Measurements from ENCODE around the gene WDR45. TPM values are rescaled to one million over a fixed set of nuclear protein-coding genes. Genes with fewer than 3 reads are reported as not detected.

WDR45 gene
- total and polyA plus RNA-seq, 2 donors (not counting 1 experiment from before 2014, with no cell fraction given): 59.8 to 69.4 TPM

- no peak for DNase-seq (ENCODE audit: low read depth in 2 of 2)
- no peak for TF ChIP-seq EZH2 (IDR thresholded peaks at IDR 0.05; ENCODE audit: low read length, missing control alignments)
- TF ChIP-seq CTCF (conservative IDR thresholded peaks at IDR 0.05 in 1 of 2, IDR thresholded peaks at IDR 0.05 in 1 of 2; ENCODE audit: low read depth in 1 of 2, low read length in 2 of 2): no peak
Observed at GRCh38 chrX:49106296-49106695, 26.6 kb upstream of the WDR45 start.

GRCh38 chrX:49103637-49104036 is 23.9 kb upstream of the WDR45 start:
- Histone ChIP-seq H3K4me3 (replicated peaks in 1 of 4; ENCODE audit: control extremely low read depth in 1 of 4, insufficient read depth in 1 of 4, low read depth in 3 of 4, low read length in 4 of 4) (no peak overlapping the region), H3K4me1 (ENCODE audit: control insufficient read depth, extremely low read depth, insufficient read depth, low read length) (no peaks in the 10 kb centered on the region), H3K4me2 (ENCODE audit: extremely low read depth, insufficient read depth, low read length) (no peak overlapping the region), H3K79me2 (ENCODE audit: control insufficient read depth, insufficient read depth, low read length) (no peaks in the 10 kb centered on the region), H4K20me1 (ENCODE audit: control insufficient read depth, extremely low read depth, insufficient read depth, low read length) (no peaks in the 10 kb centered on the region), H3K36me3 (ENCODE audit: control insufficient read depth, insufficient read depth, low read length) (no peaks in the 10 kb centered on the region), H3K9me3 (ENCODE audit: control insufficient read depth, insufficient read depth, low read depth, low read length) (no peaks in the 10 kb centered on the region), H3K9ac (ENCODE audit: insufficient read depth, low read length) (no peak overlapping the region), H3K27me3 (ENCODE audit: control insufficient read depth, insufficient read depth, low read length) (no peaks in the 10 kb centered on the region), H3K27ac (ENCODE audit: insufficient read depth, low read length) (no peak overlapping the region), H2AFZ (ENCODE audit: low read length) (no peak overlapping the region)
- DNase-seq (ENCODE audit: low read depth in 2 of 2): no peak
- TF ChIP-seq EZH2 (IDR thresholded peaks at IDR 0.05; ENCODE audit: low read length, missing control alignments) (no peak), CTCF (conservative IDR thresholded peaks at IDR 0.05 in 1 of 2, IDR thresholded peaks at IDR 0.05 in 1 of 2; ENCODE audit: low read depth in 1 of 2, low read length in 2 of 2) (no peak)

More at GRCh38 chrX:49106296-49106695, 26.6 kb upstream of the WDR45 start:
- no peak overlapping the region for H3K4me2 ChIP-seq (ENCODE audit: extremely low read depth, insufficient read depth, low read length)
- H3K4me1 ChIP-seq (ENCODE audit: control insufficient read depth, extremely low read depth, insufficient read depth, low read length): no peaks in the 10 kb centered on the region
- H3K27me3 ChIP-seq (ENCODE audit: control insufficient read depth, insufficient read depth, low read length): no peaks in the 10 kb centered on the region
- H3K36me3 ChIP-seq (ENCODE audit: control insufficient read depth, insufficient read depth, low read length): peaks cover 3% of the 10 kb centered on the region
- no peaks in the 10 kb centered on the region for H3K79me2 ChIP-seq (ENCODE audit: control insufficient read depth, insufficient read depth, low read length)
- no peaks in the 10 kb centered on the region for H3K9me3 ChIP-seq (ENCODE audit: control insufficient read depth, insufficient read depth, low read depth, low read length)
- H2AFZ ChIP-seq (ENCODE audit: low read length): no peak overlapping the region
- H3K9ac ChIP-seq (ENCODE audit: insufficient read depth, low read length): no peak overlapping the region
- no peak overlapping the region for H3K27ac ChIP-seq (ENCODE audit: insufficient read depth, low read length)
- no peaks in the 10 kb centered on the region for H4K20me1 ChIP-seq (ENCODE audit: control insufficient read depth, extremely low read depth, insufficient read depth, low read length)
- H3K4me3 ChIP-seq (replicated peaks in 1 of 4; ENCODE audit: control extremely low read depth in 1 of 4, insufficient read depth in 1 of 4, low read depth in 3 of 4, low read length in 4 of 4): no peak overlapping the region

- Histone ChIP-seq H2AFZ (ENCODE audit: low read length) (no peak overlapping the region), H3K4me2 (ENCODE audit: extremely low read depth, insufficient read depth, low read length) (no peak overlapping the region), H3K27ac (ENCODE audit: insufficient read depth, low read length) (no peak overlapping the region), H3K9me3 (ENCODE audit: control insufficient read depth, insufficient read depth, low read depth, low read length) (no peaks in the 10 kb centered on the region), H4K20me1 (ENCODE audit: control insufficient read depth, extremely low read depth, insufficient read depth, low read length) (no peaks in the 10 kb centered on the region), H3K79me2 (ENCODE audit: control insufficient read depth, insufficient read depth, low read length) (no peaks in the 10 kb centered on the region), H3K27me3 (ENCODE audit: control insufficient read depth, insufficient read depth, low read length) (no peaks in the 10 kb centered on the region), H3K4me1 (ENCODE audit: control insufficient read depth, extremely low read depth, insufficient read depth, low read length) (no peaks in the 10 kb centered on the region), H3K36me3 (ENCODE audit: control insufficient read depth, insufficient read depth, low read length) (no peaks in the 10 kb centered on the region), H3K4me3 (replicated peaks in 1 of 4; ENCODE audit: control extremely low read depth in 1 of 4, insufficient read depth in 1 of 4, low read depth in 3 of 4, low read length in 4 of 4) (no peak overlapping the region), H3K9ac (ENCODE audit: insufficient read depth, low read length) (no peak overlapping the region)
- DNase-seq (ENCODE audit: low read depth in 2 of 2): no peak
- TF ChIP-seq EZH2 (IDR thresholded peaks at IDR 0.05; ENCODE audit: low read length, missing control alignments) (no peak), CTCF (conservative IDR thresholded peaks at IDR 0.05 in 1 of 2, IDR thresholded peaks at IDR 0.05 in 1 of 2; ENCODE audit: low read depth in 1 of 2, low read length in 2 of 2) (no peak)
Observed at GRCh38 chrX:49102190-49102589, 22.5 kb upstream of the WDR45 start.

Data from fibroblast of lung (primary cell).